Activated CD4-positive, alpha-beta T cell treated with anti-CD3 and anti-CD28 coated beads for 1 hour (primary cell): ENCODE measurements around the gene PARD3B.

Experiments
- DNase-seq: peaks from one replicate; pipeline ENCODE4 v3.0.0-alpha.2; 2020

The PARD3B gene

GRCh38 chr2:205032093-205032551, 486.8 kb downstream of the PARD3B start:
- no peak for DNase-seq

GRCh38 chr2:205033431-205033830, 488.2 kb downstream of the PARD3B start:
- DNase-seq, result no peak

GRCh38 chr2:205034034-205034433, 488.8 kb downstream of the PARD3B start:
- DNase-seq, result no peak

GRCh38 chr2:205040323-205040722, 495.0 kb downstream of the PARD3B start:
- DNase-seq, result no peak

GRCh38 chr2:205041472-205042130, 496.3 kb downstream of the PARD3B start:
- no peak for DNase-seq

GRCh38 chr2:205043285-205043684, 498.0 kb downstream of the PARD3B start:
- DNase-seq, result no peak

- no peak for DNase-seq
These were observed 500.4 kb downstream of the PARD3B start for GRCh38 chr2:205045706-205046105.

- DNase-seq, result no peak
These were observed 502.1 kb downstream of the PARD3B start for GRCh38 chr2:205047273-205047839.

GRCh38 chr2:205051417-205051816, 506.1 kb downstream of the PARD3B start:
- no peak for DNase-seq

GRCh38 chr2:205052781-205053180, 507.5 kb downstream of the PARD3B start:
- no peak for DNase-seq

GRCh38 chr2:205053827-205054410, 508.6 kb downstream of the PARD3B start:
- no peak for DNase-seq

- no peak for DNase-seq
These were observed 509.5 kb downstream of the PARD3B start for GRCh38 chr2:205054789-205055188.

GRCh38 chr2:205055251-205055650, 510.0 kb downstream of the PARD3B start:
- DNase-seq, result no peak

GRCh38 chr2:205056151-205056561, 510.9 kb downstream of the PARD3B start:
- DNase-seq, result no peak

- no peak for DNase-seq
These were observed 513.1 kb downstream of the PARD3B start for GRCh38 chr2:205058409-205058808.

- no peak for DNase-seq
These were observed 515.0 kb downstream of the PARD3B start for GRCh38 chr2:205060269-205060668.

- DNase-seq, result no peak
These were observed 520.8 kb downstream of the PARD3B start for GRCh38 chr2:205066081-205066480.

- no peak for DNase-seq
These were observed 524.7 kb downstream of the PARD3B start for GRCh38 chr2:205069928-205070327.

- no peak for DNase-seq
These were observed 525.6 kb downstream of the PARD3B start for GRCh38 chr2:205070889-205071288.

- no peak for DNase-seq
These were observed 528.3 kb downstream of the PARD3B start for GRCh38 chr2:205073433-205074020.

- no peak for DNase-seq
These were observed 531.1 kb downstream of the PARD3B start for GRCh38 chr2:205076405-205076804.

- no peak for DNase-seq
These were observed 531.9 kb downstream of the PARD3B start for GRCh38 chr2:205077159-205077558.

- DNase-seq, result no peak
These were observed 533.5 kb downstream of the PARD3B start for GRCh38 chr2:205078762-205079161.

GRCh38 chr2:205079173-205079572, 533.9 kb downstream of the PARD3B start:
- no peak for DNase-seq
